HG03097 (cell line): ENCODE data around the gene ZMPSTE24.
"Not testable (repeated sequence)": the region's sequence is repeated elsewhere in the genome, so short reads cannot be mapped to it uniquely, and the experiment has no call there.

Source experiments
- ATAC-seq: cut with Tn5 transposase; IDR thresholded peaks from one replicate; pipeline ENCODE4 v1.9.1; 2021; ENCODE audit not compliant: unreplicated experiment, low FRiP score

Gene ZMPSTE24

GRCh38 chr1:40316595-40317393 is 58.8 kb downstream of the ZMPSTE24 start, which contains the start of gene COL9A2:
TSS of gene COL9A2 (minus strand) at chr1:40317286. CDS start at chr1:40317197, 89 bp downstream.
- no peak for ATAC-seq

DNA sequence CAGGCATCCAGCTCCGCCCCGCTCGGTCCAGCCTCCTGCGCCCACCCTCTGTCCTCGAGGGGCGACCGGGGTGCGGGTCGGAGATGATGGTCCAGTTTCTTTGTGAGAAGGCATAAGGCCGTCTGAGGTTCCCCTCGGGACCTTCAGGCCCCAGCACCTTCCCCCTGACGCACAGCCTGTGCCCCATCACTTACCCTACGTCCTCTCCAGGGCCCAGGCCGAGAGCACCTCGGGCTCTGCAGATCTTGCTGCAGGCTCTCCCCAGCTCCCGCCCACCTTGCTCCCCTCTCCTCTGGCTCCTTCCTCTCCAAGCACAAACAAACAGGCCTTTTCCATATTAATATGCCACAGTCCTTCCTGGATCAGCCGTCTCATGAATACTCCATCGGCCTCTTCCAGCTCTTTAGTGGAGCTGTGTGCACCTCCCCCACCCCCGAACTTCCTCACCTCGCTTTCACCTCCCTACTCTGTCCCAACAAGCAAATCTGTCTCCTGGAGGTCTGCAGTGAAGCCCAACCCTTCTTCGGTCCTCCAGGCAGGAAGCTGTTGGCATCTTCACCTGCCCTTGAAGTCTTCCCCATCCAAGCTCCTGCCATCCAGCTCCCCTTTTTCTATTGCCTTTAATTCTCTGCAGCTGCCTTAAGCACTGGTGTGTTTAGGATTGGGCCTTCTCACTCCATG is 59.5 kb downstream of the ZMPSTE24 start:
- ATAC-seq, result no peak

DNA sequence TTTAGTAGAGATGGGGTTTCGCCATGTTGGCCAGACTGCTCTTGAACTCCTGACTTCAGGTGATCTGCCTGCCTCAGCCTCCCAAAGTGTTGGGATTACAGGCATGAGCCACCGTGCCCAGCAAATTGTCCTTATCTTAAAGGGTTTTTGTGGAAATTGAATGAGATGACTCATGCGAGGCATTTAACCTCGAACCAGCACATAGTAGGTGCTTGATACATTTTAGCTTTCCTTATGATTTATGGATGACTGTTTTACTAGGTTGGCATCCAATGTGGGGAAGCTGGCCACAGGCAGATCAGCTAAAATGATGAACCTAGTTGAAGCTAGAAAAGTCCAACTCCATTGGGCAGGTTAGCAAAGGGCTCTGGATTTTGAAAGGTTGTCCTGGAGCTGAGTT is 60.4 kb downstream of the ZMPSTE24 start:
- ATAC-seq, result no peak

DNA sequence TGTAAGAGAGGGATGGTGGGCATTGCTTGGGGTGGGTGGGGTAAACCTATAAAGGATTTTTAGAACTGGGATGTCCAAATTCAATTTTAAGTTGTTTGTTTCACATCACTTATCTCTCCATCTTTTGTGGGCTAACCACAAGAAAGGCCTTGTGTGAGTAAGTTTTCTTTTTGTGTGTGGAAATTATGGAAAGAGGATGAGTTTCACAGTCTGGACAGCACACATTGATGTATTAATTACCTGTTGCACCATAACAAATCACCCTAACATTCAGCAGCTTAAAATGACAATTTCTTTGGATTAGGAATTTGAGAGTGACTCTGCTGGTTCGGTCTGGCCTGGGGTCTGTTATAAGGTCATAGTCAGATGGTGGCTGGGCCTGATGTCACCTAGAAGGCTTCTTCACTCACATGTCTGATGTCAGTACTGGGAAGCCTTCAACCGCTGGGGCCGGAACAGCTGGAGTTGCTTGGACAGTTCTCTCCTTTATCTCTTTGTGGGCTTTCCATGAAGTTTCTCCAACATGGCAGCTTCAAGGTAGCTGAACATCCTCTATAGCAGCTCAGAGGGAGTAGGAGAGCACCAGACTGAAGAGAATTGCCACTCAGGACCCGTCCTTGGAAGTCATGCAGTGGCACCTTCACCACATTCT is 61.1 kb downstream of the ZMPSTE24 start:
- ATAC-seq, result no peak

GRCh38 chr1:40331403-40331802 is 73.4 kb downstream of the ZMPSTE24 start:
- not testable (repeated sequence) for ATAC-seq

DNA sequence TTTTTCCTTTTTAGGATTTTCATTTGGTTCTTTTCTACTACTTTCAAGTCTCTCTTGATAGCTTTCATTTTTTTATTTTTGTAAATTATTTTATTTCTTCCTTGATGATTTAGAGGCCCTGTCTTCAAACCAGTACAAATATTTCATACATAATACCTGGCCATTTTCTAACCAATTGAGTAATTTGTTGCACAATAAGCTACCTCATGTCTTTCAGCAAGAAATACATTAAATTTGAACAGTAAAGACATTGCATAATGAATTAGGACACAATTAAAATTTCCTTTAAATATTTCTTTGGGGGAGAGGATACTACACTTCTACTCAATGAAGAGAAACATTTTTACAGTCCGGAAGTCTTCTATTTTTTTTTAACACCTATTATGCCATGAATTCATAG is 74.7 kb downstream of the ZMPSTE24 start:
- no peak for ATAC-seq

GRCh38 chr1:40337443-40337842 is 79.4 kb downstream of the ZMPSTE24 start:
- no peak for ATAC-seq

DNA sequence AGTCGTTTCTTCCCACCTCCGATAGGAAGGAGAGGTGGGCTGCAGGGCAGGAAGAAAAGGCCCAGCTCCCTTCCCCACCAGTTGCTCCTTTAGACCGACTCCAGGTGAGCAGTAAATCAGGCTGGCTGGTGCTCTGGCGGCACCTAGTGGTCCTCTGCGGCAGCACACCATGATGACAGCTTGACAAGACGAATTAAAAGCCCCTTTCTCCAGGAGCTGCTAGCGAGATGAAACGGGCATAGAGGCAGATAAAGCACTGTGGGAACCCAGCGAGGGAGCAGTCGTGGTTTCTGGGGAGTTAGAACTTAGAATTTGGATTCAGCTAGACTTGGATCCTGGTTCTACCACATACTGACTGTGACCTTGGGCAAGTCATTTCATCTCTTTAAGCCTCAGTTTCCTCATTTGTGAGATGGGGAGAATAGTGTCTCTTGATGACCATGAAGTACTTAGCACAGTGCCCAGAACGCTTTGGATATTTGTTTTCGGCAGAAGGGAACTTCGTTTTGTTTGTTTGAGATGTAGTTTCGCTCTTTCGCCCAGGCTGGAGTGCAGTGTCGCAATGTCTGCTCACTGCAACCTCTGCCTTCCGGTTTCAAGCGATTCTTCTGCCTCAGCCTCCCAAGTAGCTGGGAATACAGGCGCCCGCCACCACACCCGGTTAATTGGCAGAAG is 80.8 kb downstream of the ZMPSTE24 start:
- ATAC-seq, result peak; percentile 61

DNA sequence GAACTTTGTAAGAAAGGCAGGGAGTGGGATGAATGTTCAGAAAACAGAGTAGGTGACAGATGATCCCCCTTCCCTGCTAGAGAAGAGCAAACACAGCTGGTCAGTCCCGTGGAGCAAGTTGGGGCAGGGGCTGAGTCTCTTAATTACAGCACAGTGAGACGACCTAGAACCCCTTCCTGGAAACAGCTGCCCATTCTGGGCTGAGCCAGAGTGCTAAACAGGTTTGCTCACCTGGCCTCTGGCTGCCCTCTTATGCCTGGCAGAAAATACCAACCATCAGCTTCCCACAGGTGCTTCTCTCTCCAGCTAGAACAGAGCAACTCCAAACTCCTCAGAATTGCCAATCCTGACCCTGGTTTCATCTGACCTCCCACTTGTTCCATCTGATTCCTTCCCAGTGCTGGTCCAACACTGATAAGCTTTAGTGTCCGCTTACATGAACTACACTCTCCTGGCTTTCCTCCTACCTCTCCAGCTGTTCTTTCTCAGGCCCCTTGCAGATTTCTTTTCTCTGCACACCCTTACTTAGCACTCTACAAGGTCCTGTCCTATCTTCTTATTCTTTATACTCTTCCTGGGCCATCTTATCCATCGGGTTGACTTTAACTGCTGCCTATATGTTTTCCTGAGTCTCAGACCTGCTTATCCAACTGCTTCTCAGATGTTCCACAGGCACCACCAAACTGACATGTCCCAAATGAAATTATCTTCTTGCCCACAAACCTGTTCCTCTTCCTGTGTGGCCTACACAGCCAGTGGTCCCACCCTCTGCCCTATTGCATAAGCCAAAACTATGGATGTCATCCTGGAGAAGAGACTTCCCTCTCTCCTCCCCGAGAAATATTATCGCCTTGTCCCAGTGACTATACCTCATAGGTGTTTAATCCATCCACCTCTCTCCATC is 81.6 kb downstream of the ZMPSTE24 start:
- ATAC-seq, result no peak

DNA sequence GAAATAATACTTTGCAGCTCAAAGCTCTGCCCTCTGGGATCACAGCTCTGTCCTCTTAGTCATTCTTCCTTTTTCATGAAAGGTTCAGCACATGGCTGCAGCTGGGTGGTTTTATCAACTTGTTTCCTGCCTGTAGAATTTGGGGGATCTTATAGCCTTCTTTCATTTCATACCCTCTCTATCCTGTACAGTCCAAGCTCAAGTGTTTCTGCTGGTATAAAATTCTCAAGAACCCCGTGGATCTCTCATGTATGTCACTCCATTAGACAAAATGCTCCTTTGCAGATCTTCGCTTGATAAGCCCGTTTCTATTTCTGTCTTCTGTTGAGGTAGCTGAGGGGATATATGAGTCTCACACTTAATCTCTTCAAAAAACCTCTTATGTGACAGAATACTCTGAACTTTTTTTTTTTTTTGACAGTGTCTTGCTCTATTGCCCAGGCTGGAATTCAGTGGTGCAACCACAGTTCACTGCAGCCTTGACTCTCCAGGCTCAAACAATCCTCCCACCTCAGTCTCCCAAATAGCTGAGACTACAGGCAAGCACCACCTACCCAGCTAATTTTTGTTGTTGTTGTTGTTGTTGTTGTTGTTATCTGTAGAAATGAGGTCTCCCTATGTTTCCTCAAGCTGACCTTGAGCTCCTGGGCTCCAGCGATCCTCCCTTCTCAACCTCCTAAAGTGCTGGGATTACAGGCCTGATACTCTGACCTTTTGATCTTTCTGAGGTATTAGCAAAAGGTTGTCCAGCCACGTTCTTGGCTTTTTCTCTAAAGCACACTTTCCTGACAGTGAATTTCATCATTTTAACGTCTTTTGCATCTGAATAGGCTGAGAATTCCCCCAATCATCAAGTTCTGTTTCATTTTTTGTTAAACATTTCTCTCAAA is 83.7 kb downstream of the ZMPSTE24 start:
- ATAC-seq, result no peak

DNA sequence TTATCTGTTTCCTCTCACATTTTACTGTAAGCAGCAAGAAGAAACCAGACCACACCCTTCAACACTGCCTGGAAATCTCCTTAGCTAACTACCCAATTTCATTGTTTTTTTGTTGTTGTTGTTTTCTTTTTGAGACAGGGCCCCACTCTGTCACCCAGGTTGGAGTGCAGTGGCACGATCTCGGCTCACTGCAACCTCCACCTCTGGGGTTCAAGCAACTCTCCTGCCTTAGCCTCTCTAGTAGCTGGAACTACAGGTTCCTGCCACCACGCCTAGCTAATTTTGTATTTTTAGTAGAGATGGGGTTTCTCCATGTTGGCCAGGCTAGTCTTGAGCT is 84.3 kb downstream of the ZMPSTE24 start:
- not testable (repeated sequence) for ATAC-seq
